Stimulated activated CD8-positive, alpha-beta memory T cell treated with anti-CD3 and anti-CD28 coated beads, Interleukin-4, amount 100 ng/mL, for 24 hours (primary cell): Measurements from ENCODE around the gene TREML2.
"Not testable (repeated sequence)": the region's sequence is repeated elsewhere in the genome, so short reads cannot be mapped to it uniquely, and the experiment has no call there.

Source experiments
- DNase-seq: peaks from one replicate; pipeline ENCODE4 v3.0.0-alpha.2; 2020; ENCODE audit warnings: low read depth

The TREML2 gene

DNA sequence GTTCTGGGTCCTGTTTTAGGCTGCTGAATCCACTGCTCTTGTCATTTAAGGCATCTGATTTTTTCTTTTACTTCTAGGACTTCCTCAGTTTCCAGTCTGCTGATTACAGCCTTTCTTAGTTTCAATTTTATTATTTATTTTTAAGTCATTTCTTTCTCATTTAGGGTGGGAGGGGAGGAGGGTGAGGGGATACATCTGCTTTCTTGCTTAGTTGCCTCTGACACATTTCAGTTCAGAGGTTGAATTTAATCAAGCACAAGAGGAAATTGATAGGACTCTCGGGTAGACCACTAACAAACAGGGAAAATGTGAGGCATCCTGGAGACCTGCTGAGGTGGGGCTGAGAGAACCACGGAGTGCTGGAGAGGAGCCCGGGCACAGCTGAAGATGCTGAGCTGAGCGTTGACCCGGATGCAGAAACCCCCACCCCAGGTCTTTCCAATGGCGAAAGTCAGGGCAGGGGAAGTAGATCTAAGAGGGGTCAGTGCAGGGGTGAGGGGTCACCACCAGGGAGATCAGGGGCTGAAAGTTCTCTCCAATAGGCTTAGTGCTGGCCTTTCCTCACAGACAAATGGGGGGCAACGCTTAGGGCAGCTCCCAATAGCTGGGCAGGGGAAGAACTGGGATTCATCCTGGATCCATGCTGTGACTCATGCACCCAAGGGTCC is 7.6 kb upstream of the TREML2 start:
- DNase-seq, result no peak

DNA sequence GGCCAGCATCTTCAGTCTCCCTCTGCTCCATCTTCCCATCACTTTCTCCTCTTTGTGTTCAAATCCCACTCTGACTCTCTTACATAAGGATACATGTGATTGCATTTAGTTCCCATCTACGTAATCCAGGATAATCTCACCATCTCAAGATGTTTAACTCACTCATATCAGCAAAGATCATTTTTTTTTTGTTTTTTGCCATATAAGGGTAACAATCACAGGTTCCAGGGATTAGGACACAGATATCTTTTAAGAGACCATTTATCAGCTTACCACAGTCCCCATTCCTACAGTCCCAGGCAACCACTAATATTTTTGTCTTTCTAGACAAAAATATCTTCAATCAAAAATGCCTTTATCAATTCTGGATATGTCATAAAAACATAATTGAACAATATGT is 3.2 kb upstream of the TREML2 start:
- no peak for DNase-seq

DNA sequence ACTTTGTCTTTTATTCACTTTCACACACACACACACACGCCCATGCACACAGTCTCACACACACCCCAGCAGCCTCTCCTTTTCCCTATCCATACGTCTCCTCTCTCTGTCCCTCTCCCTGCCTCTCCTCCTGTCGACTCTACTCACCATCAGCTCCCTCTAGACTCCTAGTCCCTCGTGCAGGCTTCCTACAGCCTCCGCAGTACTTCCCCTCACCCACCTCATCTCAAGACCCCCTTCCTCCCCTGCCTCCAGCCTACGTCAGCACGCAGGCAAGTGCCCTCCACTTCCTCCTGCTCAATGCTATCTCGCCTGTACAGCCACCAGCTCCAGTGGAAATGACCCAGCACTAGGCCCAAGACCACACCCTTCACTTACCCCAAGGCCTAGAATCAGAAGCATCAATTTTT is 820 bp upstream of the TREML2 start:
- no peak for DNase-seq

DNA sequence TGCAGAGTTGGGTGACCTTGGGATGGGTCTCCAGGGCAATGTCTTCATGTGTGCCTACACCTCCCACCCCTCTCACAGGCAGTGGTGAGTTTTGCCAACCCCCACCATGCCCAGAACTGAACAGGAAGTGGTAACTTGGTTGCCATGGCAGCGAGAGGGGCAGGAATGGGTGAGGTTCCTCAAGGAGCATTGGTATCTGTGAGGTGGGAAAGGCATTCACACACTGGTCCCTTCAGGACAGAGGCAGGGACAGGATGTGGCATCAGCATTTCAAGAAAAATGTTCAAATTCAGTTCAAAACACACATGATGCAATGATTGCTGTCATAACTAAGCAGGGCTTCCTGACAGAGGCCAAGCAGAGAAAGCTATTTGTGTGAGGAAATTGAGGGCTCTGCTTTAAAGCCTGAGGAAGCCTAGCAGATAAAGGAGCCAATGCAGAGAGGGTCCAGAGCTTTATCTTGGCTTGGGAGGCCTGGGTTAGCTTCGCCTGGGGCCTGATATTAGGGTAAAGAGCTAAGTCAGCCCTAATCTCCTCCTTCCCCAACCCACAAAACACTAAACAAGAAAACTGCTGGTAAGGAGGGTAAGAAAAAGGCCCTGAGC is 551 bp downstream of the TREML2 start:
- DNase-seq, result peak; percentile 26

DNA sequence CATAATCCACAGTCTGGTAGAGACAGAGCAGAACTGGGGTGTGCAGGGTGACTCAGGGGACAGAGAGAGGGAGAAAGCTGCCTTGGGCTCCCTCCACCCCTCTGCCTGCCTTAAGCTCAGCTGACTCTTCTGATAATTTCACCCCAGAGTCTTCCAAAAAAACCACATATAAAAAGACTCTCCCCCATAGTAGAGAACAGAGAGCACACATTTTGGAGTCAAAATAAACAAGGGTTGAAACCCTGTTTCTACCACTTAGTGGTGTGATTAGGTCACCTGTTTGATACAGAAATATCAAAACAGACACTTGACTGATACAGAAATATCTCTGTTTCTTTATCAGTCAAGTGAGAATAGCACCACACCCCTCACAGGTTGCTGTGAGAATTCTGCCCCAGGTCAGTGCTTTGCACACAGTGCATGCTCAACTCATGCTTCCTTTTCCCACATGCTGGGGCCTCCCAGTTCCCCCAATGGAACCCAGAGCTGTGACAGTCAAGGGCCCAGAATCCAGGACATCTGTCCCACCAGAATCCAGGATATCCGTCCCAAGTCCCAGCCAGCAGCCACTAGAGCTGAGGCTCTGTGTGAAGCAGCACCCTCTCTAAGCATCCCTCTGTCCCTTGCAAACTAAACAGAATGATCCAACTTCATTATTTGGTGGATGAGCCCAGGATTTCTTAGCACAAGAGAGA is 1.2 kb downstream of the TREML2 start:
- no peak for DNase-seq

DNA sequence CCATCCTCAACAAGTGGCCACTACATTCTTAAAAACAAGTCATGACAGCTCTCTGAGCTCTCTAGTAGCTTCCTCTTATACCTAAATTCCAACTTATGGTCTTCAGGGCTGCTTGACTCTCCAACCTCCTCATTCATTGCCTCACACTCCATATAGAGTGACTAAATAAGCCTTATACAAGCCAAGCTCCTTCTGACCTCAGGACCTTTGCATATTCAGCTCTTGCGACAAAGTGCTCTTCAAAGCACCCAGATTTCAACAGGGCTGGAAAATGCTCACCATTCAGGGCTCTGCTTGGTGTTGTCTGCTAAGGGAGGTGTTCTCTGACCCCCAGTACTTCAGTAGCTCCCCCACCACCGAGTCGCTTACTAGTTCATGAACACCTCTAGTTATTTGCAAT is 3.7 kb downstream of the TREML2 start:
- DNase-seq, result no peak

DNA sequence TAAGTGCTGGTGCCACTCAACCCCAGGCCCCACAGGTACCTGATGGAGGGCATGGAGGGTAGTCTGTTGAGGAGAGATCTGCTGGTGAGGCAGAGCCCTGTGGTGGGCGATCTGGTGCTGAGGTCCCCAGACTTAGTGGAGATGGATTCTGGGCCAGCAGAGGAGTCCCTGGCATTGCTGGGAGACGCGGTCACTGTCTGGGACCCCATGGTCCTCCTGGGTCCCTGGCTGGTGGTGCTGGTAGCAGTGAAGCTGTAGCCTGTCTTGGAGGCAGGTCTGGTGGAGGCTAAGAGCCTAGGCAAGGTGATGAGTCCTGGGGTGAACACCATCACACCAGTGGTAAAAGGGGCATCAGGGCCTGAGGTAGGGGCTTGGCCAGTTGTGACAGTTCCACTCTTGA is 6.6 kb downstream of the TREML2 start:
- DNase-seq, result no peak

DNA sequence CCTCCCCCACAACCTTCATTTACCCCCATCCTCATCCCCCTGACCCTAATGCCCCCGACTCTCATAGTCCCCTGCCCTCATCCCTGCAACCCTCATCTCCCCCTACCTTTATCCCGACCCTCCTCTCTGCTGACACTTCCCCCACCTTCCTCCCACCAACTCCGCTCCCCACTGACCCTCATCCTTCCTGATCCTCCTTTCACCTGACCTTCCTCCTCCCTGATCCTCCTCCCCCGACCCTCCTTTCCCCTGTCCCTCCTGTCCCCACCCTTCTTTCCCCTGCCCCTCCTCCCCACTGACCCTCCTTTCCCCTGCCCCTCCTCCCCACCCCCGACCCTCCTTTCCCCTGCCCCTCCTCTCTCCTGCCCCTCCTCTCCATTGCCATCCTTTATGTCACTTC is 7.1 kb downstream of the TREML2 start:
- DNase-seq, result no peak

DNA sequence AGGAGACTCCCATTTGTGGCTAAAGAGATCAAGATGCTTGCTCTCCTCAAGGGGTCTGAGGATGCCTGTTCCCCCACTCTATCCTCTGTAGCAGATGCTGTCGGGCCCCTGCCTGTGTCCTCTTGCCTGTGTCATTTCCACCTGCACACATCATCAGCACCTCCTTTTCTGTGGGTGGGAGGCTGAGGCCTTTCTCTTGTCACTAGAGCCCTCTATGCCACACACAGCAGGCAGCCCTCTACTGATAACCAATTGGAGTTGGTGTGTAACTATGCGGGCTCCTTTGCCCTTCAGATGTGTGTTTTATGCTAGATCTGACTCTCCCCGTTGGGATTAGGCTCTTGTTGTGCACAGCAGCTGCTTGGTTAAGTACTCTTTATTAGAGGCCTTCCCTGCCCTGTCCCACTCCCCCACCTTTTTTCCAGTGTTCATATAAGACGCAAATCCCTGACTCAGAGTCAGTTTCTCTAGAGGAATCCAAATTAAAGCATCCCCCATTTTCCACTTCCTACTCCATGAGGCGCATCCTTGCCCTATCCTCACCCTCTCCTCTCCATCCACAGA is 7.7 kb downstream of the TREML2 start:
- no peak for DNase-seq

DNA sequence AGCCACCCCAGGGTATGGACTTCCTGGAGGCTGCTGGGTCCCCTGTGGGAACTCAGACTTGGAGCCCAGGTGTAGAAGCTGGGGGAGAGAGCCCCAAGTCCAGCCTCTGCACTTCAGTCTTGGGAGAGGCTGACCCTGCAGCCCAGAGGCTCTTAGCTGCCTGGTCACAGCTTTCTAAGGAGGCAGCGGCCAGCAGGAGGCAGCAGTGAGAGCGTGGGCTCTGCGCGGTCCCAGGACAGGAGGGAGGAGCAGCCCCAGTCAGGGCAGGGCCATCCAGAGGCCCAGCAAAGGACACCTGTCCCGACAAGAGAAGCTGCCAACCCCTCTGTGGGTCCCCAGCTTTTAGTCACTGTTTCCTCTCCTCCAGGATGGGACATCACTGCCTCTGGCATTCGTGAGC is 9.4 kb downstream of the TREML2 start:
- peak; percentile 37 for DNase-seq

DNA sequence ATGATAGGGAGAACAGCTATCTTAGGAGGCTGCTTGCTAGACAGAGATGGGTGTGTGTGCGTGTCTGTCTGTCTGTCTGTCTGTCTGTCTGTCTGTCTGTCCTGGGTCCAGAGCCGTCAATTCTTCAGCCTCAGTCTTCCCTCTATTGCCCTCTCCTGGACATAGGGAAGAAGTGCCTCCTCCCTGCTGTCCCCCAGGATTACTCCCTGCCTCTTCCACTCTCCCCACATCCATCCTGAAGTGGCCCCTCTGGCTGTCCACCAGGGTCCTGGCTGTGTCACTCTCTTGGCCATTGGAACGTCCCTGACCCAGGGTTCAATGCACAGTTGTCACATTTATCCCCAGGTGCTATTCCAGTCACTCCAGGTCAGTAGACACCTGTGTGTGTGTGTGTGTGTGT is 10.2 kb downstream of the TREML2 start:
- DNase-seq, result no peak

DNA sequence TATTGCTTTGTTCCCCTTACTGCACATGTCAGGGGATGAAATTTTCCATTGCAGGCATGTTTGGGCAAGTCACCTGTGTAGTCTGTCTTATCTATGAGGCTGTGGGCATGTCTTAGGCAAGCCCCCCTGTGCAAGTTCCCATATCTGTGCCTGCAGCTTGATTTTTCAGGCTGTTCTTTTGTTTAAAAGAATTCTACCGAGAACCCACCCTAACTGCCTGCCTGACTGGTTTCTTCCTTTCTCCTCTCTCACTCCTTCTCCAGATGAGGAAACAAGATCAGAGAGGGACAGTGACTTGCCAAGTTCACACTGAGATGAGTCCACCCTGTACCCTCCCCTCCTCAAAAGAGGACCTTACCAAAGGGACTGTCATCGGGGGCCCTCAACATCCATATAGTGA is 11.0 kb downstream of the TREML2 start:
- DNase-seq, result no peak

DNA sequence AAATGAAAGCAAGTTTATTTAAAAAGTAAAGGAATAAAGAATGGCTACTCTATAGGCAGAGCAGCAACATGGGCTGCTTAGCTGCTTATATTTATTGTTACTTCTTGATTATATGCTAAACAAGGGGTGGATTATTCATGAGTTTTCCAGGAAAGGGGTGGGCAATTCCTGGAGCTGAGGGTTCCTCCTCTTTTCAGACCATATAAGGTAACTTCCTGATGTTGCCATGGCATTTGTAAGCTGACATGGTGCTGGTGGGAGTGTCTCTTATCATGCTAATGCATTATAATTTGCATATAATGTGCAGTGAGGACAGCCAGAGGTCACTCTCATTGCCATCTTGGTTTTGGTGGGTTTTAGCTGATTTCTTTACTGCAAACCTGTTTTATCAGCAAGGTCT is 11.9 kb downstream of the TREML2 start:
- not testable (repeated sequence) for DNase-seq

DNA sequence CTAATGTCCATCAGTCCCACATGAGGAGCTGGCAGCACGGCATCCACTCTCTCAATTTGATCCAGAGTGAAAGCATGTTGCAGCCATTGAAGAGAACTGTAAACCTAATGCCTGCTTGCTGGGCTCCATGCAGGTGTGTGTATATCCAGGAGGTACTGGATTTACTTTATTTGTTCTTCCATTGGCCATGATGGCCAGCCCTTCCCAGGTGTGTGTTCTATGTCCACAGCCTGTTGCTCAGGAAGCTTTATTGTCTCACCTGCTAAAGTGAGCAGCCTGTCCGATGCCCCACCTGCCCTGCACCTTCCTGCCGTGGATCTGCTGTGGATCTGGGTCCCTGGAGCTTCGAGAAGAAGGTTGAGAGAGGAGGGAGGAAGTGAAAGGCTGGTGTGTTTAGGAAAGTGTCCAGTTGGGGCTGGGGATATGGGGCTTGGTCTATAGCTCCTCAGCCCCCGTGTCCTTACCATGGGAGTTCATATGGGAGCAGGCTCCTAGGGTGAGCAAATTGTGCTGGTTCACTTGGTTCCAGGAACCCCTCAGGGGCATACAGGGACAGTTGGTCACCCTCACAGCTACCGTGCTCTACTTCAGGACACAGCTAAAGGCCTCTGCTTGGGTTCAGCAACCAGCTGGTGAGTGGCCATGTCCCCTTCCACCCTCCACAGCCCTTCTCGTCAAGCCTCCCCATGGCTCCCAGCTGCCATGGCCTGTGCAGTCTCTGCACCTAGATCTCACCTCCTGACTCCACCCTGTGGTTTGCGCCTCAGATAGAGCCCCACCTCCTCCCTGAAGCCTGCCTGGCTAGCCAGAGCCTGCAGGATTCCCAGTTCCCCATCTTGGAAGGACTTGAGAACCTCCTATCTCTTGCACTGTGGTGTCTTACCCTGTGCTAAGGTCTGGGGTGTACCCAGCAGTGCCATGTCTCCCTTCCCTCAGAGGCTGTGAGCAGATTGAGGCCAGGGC is 12.7 kb downstream of the TREML2 start:
- no peak for DNase-seq

DNA sequence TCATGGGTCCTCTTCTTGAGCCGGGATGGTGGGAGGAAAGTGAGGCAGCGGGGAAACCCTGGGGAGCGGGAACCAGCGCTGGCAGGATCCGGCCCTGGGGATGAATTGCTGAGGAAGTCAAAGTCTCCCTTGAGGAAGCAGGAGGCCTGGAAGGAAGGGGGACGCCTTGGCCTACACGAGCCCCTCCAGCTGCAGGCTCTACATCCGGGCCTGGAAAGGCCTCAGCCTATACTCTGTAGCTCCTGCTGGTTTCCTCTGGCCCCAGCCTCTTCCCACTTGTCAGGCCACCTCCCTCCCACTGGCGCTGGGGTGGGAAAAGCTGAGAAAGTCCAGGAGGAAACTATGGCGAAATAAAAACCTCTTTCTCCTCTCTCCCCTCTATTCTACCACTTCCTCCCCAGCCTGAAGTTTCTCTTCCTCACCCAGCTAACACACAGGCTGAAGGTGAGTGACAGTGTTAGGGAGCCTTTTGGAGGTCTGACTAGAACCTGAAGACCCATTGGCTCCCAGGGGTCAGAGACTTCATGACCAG is 14.9 kb downstream of the TREML2 start:
- DNase-seq, result no peak

DNA sequence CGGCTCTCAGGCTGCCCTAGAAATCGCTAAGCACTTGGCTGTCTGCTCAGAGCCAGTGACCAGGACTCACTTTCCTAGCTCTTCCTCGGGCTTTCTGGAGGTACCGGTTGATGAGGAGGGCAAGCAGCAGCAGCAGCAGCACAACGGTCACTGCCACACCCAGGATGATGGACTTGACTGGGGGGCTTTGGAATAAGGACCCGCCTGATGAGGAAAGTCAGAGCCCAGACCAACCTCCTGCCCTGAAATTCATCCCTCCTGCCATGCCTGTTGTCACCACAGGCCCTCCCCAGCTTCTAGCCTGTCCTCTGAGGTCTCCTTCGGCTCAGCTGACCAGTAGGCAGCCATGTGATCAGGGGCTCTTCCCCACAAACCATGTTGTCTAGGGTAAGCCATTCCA is 16.2 kb downstream of the TREML2 start:
- no peak for DNase-seq

DNA sequence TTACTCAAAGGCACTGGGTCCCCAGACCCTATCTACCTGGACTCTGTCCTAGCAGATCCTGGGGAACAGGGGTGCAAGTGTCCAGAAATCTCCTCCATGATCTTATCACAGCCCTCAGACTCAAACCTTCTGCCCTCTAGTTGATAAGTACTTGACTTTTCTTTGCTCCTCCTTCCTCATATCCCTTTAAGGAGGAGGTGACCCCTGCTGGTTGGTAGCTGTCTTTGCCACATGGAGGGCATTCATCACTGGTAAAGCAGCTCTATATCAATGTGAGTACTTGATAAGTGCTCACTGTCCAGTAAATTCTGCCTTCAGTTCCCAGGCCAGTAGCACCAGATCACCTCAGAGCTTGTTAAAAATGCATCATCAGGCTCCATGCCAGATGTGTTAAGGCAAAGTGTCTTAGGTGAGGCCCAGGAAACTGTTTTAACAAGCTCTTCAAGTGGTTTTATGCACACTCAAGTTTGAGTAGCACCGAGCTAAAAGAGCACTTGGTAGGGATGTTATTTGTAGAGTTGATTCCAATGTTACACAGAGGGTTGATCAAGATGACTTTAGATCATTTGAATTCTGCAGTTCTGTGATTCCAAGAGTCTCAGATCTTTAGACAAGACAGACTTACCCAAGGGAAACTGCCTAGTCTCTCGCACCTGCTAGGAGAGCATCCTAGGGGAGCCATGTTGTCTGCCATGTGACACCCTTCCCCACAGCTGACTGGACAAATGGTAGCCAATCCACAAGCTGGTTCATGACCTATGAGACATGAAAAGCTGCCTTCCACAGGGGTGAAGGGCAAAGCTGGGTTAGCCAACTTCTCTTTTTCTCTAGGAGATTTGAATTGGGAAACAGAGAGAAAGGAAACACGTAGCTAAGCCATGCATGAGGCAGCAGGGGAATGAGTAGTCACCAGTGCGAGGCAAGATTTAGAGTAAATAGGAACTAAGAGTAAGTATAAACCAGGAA is 18.6 kb downstream of the TREML2 start:
- no peak for DNase-seq

DNA sequence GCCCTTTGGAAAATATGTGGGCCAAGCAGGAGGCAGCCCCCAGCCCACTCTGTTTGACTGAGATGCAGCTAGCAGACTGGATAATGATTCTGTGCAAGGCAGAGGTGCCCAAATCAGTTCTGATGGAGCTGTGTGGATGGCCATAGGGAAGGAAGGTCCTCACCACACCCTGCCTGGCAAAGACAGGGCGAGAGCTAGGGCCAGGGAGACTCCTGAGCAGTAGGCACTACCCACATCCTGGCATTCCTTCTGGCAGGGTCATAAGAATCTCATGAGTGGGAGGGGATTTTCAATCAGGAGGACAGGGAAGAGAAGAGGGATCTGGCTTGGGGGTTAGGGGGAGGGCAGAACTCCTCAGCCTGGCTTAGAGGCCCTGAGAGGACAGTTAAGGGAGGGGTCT is 19.4 kb downstream of the TREML2 start:
- no peak for DNase-seq

DNA sequence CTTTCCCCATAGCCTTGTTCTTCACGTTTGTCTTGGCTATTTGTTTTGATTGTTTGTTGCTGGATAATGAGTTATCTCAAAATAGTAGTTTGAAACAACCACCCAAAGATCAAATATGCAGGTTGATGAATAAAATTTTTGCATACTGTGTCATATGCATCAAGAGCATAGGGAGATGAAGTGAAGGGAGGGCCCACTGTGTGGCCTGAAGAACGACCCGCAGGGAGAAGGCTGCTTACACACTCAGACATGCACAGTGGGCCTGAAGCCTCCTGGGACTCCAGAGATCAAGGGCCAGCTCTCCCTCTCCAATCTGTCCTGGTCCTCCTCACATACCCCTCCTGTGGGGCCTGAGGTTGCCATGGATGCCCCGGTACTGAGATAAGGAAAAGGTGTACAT is 21.8 kb downstream of the TREML2 start:
- no peak for DNase-seq

DNA sequence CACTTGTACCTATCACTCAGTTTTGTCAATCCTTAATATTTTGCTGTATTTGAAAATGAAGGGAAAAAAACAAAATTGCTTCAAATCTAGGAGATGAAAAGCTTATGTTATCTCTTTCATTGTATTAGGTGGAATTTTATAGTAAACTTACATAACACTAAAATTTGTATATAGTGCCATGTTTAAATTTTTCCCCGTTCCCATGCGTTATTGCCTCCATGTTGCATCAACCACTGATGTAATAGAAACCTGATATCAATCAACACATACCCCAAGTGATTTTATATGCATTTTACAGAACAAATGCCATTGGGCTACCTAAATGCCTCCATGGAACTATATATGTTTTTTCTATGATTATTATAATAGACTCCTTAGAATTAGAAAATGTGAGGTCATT is 23.3 kb downstream of the TREML2 start:
- DNase-seq, result no peak

DNA sequence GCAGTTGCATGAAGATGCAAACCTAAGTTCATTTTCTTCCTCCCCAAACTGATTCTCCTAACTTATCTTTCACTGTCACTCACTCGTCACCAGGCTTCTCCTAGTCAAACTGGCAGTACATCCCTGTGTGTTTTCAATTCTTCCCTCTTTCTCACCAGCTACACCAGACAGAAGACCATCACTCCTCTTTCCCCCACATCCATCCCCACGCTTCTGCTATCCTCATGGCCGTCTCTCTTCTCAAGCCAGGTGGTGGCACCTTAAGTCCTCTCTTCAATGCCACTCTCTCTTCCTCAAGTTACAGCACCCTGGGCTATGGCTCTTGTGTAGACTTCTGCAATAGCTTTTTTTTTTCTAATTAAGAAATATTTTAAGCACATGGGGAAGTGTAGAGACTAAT is 23.7 kb downstream of the TREML2 start:
- DNase-seq, result no peak
